Fibroblast of the aortic adventitia (primary cell): ENCODE measurements around the gene SPOCK1. TPM values are rescaled to one million over a fixed set of nuclear protein-coding genes. Genes with fewer than 3 reads are reported as not detected.

Source experiments
- DNase-seq: peaks from one replicate; pipeline ENCODE4 v3.0.0-alpha.2; 2010; ENCODE audit warnings: low read depth
- H3K4me3 ChIP-seq: 2 replicates; pipeline ENCODE4 v1.5.1; 2011; ENCODE audit warnings: low read depth, mild to moderate bottlenecking, control low read depth, low read length, moderate library complexity
- total RNA-seq: library from RNA; depleted of rRNA; stranded (reverse); fragments of >200 nt; gene quantifications from 2 replicates; pipeline ENCODE4 v1.2.3, GENCODE V29; 2012; ENCODE audit warnings: low replicate concordance
- TF ChIP-seq, protein P1 (sequence below): IDR thresholded peaks from 2 replicates; pipeline ENCODE4 v1.5.1; 2011; ENCODE audit warnings: mild to moderate bottlenecking, low read length, control low read depth, inconsistent platforms; ENCODE audit not compliant: insufficient read depth

The SPOCK1 gene
- total RNA-seq, 1 donor: 174 TPM

- TF ChIP-seq, protein P1, sequence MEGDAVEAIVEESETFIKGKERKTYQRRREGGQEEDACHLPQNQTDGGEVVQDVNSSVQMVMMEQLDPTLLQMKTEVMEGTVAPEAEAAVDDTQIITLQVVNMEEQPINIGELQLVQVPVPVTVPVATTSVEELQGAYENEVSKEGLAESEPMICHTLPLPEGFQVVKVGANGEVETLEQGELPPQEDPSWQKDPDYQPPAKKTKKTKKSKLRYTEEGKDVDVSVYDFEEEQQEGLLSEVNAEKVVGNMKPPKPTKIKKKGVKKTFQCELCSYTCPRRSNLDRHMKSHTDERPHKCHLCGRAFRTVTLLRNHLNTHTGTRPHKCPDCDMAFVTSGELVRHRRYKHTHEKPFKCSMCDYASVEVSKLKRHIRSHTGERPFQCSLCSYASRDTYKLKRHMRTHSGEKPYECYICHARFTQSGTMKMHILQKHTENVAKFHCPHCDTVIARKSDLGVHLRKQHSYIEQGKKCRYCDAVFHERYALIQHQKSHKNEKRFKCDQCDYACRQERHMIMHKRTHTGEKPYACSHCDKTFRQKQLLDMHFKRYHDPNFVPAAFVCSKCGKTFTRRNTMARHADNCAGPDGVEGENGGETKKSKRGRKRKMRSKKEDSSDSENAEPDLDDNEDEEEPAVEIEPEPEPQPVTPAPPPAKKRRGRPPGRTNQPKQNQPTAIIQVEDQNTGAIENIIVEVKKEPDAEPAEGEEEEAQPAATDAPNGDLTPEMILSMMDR: no peak
- no peak overlapping the region for H3K4me3 ChIP-seq
- peak; percentile 37 for DNase-seq
These were observed 275.5 kb downstream of the SPOCK1 start for GRCh38 chr5:137223324-137224295.

- TF ChIP-seq, protein P1: no peak
- DNase-seq: no peak
- H3K4me3 ChIP-seq: no peak overlapping the region
These were observed 277.2 kb downstream of the SPOCK1 start for GRCh38 chr5:137221943-137222342.

- DNase-seq: peak; percentile 79
- H3K4me3 ChIP-seq: no peak overlapping the region
- TF ChIP-seq, protein P1: peak; percentile 67
These were observed 278.6 kb downstream of the SPOCK1 start for GRCh38 chr5:137220523-137220927.

GRCh38 chr5:137218896-137219295 is 280.2 kb downstream of the SPOCK1 start:
- no peak for DNase-seq

DNA sequence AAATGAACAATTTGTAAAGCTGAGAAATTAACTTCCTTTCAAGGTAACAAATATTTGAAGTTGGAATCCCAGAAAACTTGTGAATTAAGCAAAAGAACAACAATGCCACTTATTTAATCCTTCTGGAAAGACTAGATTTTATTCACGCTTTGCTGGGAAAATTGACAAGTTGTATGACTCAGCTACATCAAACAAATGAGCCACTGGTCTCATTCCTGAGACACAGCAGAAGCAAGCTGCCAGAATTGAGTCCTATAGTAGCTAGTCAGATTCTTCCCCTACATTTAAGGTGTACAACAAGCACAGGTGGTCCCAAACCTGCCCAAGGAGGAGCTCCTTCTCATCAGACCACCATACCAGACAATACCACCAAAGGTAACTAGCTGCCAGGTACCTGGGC is 280.7 kb downstream of the SPOCK1 start:
- peak; percentile 78 for DNase-seq
- TF ChIP-seq, protein P1: no peak
- H3K4me3 ChIP-seq: no peak overlapping the region

More at GRCh38 chr5:137218896-137219295, 280.2 kb downstream of the SPOCK1 start:
- TF ChIP-seq, protein P1: no peak
- no peak overlapping the region for H3K4me3 ChIP-seq

DNA sequence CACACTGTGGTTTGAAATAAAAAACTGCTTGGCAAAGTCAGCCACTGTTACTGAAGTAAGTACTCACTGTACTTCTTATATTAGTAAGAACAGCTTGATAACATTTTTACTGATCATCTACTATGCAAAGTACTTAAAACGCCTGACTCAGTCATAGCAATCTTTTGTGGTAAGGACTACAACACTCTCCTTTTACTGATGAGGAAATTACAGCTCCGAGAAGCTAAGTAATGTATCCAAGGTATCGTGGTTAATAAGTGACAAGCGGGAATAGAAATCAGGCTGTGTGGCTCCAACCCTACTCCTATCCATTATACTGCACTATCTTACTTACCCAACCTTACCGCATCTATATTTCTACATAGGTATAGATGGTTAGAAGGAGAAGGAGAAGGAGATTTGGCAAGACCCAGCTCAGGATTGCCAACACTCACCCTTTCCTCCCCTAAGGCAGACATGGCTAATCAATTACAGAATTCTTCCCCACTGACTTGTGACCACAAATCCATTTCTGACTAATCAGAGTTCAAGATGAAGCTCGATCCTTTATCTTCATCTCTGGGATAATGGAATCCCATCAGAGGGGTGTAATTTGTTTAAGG is 281.4 kb downstream of the SPOCK1 start:
- no peak overlapping the region for H3K4me3 ChIP-seq
- DNase-seq: peak; percentile 73
- TF ChIP-seq, protein P1: no peak
